Gastrocnemius medialis (tissue), 4 donors: ENCODE data around the gene GPER1.

Experiments
- CTCF ChIP-seq, 5 experiments: fragments of 450-650 bp in 3 of 5; fragments of 200-600 bp in 2 of 5; sonication (generic) in 2 of 5; IDR thresholded peaks in 4 of 5; conservative IDR thresholded peaks in 1 of 5; 1 replicate in 4 of 5; 2 replicates in 1 of 5; pipeline ENCODE4 v1.5.1; 2016 to 2019; ENCODE audit warnings: antibody characterized with exemption in 5 of 5, mild to moderate bottlenecking in 3 of 5, moderate library complexity in 3 of 5
- POLR2A ChIP-seq, 2 donors: fragments of 450-650 bp; IDR thresholded peaks; one replicate each; pipeline ENCODE4 v1.6.1; 2017; ENCODE audit warnings: antibody characterized with exemption in 2 of 2, mild to moderate bottlenecking in 2 of 2, moderate library complexity in 2 of 2

GRCh38 chr7:1114505-1114904, 26.6 kb downstream of the GPER1 start:
- TF ChIP-seq POLR2A (IDR thresholded peaks at IDR 0.05) = no peak
- no peak for TF ChIP-seq CTCF (IDR thresholded peaks at IDR 0.05 in 4 of 5, conservative IDR thresholded peaks at IDR 0.05 in 1 of 5)
